HG03460 (cell line): ENCODE measurements around the gene CFAP410.
A peak's percentile ranks its signal among the peaks of the same experiment; 100 is the strongest.

ENCODE experiments used
- ATAC-seq: cut with Tn5 transposase; IDR thresholded peaks from one replicate; pipeline ENCODE4 v1.9.1; 2021; ENCODE audit not compliant: unreplicated experiment

The CFAP410 gene

DNA sequence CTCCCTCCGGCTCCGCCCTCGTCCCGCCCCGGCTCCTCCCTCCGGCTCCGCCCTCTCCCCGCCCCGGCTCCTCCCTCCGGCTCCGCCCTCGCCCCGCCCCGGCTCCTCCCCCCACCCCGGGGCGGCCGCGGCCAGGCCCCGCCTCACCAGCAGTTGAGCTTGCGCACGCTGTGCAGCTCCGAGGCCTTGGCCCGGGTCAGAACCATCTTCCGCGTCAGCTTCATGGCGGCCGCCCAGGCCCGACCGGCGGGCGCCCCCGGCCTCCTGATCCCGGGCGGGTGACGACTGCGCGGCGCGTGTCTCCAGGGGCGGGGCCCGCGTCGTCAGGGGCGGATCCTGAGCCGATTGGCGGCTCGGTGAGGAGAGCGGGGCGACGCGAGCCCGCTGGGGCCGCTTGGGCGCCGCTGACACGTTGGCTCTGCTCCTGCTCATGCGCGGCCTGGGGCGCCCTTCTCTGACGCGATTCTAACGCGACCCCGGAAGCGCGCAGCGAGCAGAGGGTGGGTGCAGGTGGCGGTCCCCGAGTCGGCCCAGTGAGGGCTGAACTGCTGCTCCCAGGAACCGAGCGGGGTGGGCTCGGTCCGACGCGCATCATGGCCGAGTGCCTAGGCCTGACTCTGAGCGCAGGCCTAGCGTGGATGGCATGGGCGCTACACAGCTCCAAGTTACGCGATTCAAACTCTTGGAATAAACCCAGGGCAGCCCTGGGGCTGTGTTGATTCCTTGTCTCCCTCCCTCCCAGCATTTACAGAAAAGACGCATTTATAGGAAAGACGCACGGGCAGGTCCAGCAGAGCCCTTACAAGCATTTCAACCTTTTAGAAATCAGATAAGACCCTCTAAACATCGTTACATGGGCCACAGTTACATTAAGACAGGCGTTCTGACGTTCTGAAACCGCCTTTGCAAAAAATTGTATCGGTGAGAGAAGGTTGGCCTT is at the start of gene CFAP410:
Gene CFAP410 (minus strand): TSS at position 420 of the 940 bp plus-strand sequence. CDS start 196 bp downstream, at position 224.
- peak; percentile 86 for ATAC-seq

DNA sequence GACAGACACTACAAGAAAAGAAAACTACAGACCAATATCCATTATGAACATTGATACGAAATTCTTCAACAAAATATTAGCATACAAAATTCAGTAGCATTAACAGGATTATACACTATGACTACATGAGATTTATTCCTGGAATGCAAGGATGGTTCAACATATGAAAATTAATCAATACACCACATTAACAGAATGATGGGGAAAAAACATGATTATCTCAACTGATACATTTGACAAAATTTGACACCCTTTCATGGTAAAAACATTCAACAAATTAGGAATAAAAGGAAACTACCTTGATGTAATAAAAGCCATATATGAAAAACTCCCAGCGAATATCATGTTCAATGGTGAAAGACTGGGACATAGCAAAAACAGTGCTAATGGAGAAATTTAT is 45.8 kb upstream of the CFAP410 start:
- ATAC-seq, result no peak

DNA sequence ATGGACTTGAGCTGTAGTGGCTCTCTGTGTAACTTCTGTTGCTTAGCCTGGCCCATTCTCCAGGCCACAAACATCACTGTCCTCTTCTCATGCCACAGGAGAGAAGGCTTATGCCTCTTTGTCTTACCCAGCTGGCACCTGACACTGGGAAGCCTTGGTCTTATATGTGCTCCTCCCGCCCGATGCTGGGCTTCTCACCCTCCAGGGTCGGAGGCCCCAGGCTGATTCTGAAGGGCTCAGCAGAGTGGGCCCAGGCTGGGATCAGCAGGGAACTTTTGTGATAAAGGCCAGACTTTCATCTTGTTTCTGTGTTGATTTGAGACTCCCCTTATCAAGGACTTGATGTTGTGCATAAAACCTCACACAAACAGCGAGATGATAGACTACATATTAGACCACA is 44.0 kb upstream of the CFAP410 start:
- ATAC-seq, result no peak

DNA sequence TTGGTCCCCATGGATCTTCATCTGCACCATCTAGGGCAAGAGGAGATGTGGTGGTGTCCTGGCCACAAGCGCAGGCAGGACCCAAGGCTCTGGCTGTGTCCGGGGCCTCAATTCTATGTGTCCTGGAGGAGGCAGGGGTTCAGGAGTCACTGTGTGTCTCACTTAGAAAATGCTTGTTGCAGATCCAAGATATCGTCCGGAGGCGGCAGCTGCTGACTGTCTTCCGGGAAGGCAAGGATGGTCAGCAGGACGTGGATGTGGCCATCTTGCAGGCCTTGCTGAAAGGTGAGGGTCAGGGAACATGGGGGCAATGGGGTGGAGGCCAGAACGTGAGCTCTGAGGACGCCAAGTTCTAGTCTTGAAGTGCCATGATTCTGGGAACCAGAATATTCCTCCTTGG is 43.3 kb upstream of the CFAP410 start:
- no peak for ATAC-seq

DNA sequence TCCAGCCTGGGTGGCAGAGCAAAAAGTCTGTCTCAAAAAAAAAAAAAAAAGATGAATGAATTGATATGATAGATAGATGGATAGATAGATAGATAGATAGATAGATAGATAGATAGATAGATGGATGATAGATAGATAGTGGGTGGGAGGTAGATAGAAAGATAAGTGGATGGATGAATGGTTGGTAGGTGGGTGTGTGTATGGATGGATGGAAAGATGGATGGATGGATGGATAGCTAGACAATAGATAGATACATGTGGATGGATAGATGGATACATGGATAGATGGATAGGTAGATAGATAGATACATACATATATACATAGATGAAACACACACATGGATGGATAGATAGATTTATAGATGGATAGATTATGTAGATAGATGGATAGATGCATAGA is 42.7 kb upstream of the CFAP410 start:
- no peak for ATAC-seq

DNA sequence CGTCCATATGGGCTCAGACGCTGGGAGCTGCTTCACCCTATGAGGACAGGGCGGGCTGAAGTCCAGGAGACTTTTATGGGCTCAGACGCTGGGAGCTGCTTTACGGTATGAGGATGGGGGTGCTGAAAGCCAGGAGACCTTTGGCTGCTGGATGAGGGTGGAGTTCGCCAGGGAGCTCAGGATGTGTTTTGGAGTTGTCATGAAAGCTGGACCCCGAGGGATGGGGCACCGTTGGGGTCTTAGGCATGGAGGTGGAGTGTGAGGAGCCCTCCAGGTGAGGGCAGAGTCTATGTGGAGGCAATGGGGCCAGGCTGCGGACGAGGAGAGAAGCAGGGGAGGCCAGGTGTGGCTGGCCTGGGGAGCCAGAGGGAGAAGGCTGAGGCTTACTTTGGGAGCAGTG is 41.7 kb upstream of the CFAP410 start:
- no peak for ATAC-seq

DNA sequence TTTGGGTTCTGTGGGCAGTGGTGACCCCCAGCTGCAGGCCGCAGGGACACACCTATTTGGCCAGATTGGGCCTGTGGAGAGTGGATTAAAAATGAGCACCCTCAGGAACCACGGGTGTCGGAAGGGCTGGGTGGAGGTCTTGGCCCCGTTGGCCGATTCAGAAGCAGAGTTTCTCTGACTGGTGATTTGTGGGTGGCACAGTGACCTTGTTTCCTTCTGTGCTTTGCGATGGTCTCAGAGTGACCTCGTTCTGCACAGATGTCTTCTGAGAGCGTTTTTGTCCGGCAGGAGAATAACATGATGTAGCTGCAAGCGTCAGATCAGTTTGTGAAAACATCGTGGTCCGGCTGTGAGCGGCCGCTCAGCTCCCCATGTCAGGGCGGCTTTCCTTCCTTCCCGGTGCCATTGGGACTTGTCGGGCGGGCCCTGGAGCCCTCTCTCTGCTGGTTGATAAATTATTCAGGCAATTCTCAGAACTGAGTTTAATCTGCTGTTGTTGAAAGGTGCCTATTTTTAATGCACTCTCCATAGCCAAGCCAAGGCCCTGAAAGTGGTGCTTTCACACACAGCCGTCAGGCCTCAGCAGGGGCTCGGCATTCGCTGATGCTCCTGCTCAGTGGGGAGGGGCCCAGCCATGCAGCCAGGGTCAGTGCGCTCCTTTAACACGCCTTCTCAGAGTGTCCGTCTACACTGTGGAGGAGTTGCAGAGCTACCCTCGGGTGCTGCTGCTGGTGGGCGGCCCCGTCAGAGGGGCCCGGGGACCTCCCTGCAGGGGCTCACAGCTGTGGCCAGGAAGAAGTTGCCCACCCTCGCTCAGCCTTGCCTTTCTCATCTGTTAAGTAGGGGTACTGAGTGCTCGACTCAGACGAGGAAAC is 41.0 kb upstream of the CFAP410 start:
- ATAC-seq, result no peak

DNA sequence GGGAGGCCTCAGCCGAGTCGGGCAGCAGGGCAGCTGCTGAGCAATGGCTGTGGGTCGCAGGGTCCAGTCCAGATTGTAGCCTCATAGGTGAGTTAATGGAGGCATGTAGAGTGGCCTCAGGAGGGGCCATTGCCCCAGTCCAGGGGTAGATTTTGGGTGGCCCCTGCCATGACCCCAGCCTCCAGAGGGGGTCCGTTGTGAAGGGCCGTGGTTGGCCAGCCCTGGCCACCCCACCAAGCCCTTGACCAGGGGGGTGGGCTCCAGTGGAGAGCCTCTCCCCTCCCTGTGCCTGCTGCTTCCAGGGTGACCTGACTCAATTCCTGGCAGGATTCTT is 40.3 kb upstream of the CFAP410 start:
- ATAC-seq, result no peak

DNA sequence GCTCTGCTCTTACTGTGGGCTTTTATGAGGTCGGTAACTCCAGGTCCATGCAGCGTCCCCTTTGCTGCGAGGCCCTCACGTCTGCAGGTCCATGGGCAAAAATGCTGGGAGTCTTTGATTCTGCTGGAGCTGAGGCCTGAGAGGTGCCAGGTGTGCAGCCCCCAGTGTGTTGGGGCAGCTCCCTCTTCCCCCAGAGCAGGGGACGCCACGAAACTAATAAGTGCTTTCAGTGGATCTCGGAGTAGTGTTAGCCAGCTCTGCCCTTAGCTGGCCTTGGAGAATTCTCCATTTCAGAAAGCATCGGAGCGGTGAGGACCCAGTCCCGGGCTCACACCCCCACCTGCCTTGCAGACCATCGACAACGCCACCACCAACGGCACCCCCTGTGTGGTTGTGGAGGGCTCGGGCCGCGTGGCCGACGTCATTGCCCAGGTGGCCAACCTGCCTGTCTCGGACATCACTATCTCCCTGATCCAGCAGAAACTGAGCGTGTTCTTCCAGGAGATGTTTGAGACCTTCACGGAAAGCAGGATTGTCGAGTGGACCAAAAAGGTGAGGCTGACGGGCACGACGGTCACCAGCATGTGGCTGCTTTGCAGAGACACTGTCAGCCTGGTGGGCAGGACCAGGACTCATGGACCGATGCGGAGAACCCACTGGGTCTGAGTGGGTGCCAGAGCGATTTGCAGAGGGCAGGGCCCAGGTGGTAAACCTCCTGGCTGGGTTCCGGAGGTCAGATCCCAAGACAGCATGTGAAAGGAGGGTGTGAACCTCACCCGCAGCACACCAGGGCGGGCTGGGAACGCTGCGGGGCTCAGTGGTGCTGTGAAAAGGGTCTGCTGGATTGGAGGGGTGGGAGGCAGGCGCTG is 39.7 kb upstream of the CFAP410 start:
- no peak for ATAC-seq

DNA sequence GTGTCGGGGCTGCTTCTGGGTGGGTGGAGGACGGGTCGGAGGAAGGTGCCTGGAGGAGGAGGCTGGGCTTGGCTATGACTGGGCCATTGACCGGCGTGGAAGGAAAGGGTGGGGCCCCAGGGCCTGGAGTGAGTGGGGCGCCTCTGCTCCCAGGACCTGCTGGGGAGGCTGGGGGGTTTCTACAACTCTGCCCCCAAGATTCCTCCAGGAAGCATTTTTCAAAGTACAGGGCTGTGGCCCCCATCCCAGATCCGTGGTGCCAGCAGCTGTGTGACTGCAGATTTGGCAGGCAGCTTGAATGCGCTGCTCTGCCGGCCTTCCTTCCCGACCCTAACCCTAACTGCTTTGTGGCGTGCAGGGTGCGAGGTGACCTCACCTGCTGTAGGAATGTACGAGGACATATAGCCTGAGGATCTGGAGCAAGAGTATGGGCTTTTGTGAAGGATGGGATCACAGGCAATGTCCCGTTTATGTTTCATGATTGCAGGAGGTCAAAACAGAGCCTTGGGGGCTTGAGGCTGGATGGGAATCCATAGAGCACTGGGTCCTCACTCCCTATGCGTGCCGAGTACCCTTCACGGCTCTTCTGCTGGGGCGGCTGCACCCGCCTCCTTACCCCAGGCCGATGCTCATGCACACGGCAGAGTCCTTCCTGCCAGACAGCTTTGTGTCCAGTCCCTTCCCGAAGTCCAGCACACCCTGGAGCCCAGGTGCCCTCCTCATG is 38.9 kb upstream of the CFAP410 start:
- no peak for ATAC-seq

DNA sequence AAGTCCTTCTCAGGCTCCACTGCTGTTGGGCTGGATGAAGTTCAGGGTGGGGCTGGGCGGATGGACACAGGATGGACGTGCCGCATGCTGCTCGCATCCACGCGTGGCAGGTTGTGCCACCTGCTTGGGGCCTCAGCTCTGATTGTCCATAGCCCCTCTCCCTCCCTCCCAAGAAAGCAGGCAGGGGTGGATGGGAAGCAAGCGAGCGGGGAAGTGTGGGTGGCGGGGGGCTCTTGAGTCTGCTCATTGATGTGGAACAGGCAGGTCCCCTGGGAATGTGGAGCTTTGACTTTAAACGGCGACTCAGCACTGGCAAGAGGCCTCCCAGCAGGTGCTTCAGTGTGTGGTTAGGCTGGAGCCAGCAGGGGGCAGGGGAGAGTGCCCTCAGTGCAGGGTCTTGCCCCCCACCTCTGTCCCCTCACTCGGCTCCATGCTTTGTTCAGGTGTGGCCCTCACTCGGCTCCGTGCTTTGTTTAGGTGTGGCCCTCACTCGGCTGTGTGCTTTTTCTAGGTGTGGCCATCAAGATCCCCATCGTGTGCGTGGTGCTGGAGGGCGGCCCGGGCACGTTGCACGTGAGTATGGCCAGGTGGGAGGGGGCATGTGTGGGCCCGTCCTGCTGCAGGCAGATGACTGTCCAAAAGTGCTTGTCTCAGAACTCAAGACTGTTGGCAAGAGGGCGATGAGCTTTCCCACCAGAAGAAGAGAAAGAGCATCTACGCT is 38.2 kb upstream of the CFAP410 start:
- no peak for ATAC-seq

DNA sequence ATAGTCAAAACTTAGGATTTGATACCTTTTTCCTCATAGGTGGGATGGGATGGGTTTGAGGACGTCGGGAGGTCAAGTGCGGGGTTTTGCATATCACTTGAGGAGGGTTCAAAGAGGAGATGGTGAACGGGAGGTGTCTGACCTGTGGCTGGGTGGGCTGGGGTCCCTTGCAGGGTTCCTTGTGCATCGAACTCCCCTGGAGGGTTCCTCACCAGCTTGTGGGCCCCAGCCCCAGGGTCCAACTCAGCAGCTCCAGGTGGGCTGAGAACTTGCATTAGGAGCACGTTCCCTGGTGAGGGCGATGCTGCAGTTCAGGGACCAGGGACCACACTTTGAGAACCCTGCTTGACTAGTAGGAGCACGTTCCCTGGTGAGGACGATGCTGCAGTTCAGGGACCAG is 37.4 kb upstream of the CFAP410 start:
- no peak for ATAC-seq

DNA sequence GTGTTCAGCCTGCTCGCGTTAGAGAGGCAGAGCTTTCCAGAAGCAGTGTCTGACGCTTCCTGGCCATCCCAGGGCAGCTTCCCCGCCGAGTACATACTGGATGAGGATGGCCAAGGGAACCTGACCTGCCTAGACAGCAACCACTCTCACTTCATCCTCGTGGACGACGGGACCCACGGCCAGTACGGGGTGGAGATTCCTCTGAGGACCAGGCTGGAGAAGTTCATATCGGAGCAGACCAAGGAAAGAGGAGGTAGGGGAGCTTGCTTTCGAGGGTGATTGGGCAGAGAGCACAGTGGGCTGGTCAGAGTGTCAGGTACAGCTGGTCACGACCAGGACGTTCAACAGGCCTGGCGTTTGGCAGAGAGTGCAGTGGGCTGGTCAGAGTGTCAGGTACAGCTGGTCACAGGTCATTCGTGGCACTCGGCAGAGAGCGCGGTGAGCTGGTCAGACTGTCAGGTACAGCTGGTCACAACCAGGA is 36.6 kb upstream of the CFAP410 start:
- ATAC-seq, result no peak

DNA sequence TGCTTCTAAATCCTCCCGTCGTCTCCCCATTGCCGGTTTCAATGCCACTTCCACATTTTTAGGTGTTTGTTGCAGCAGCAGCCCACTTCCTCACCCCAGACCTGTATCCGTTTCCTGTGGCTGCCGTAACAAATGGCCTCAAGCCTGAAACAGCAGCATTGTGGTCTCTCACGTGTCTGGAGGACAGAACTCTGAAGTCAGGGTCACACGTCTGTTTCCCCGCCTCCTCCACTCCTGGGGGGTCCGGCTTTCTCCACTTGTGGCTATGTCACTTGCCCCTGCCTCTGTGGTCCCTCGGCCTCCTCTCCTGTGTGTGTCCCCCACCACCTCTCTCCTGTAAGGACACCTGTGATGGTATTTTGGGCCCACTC is 36.1 kb upstream of the CFAP410 start:
- ATAC-seq, result no peak

DNA sequence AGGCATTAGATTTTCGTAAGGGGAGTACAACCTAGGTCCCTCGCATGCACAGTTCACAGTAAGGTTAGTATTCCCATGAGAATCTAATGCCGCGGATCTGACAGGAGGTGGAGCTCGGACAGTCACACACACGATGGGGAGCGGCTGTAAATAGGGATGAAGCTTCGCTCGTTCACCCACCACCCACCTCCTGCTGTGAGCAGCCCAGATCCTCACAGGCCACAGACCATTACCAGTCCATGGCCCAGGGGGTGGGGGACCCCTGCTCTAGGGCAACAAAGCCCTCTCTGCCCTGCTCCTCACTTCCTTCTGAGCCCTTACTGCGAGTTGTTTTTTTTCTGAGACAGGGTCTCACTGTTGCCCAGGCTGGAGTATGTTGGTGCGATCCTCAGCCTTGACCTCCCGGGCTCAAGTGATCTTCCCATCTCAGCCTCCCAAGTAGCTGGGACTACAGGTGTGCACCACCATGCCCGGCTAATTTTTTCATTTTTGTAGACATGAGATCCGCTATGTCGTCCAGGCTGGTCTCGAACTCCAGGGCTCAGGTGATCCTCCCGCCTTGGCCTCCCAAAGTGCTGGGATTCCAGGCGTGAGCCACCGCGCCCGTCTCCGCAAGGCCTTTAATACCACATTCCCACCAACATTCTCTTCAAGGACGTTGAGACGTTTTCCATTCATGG is 35.6 kb upstream of the CFAP410 start:
- no peak for ATAC-seq

DNA sequence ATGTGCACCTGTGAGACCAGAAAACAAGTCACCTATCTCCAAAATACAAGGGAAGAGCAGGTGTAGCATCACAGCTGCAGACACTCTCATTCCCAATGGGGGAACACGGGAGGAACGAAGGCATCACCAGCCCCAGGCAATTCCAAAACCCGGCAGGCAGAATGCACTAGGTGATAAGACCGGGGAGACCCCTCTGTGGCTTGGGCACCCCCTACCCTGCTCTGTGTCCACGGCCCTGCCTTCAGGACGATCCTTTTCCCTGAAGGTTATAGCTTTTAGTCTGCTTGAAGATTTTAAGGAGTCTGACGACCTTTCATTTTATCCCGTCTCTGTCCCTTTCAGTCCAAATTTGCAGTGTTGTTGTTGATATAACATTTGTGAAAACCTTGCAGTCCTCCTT is 33.4 kb upstream of the CFAP410 start:
- ATAC-seq, result no peak

DNA sequence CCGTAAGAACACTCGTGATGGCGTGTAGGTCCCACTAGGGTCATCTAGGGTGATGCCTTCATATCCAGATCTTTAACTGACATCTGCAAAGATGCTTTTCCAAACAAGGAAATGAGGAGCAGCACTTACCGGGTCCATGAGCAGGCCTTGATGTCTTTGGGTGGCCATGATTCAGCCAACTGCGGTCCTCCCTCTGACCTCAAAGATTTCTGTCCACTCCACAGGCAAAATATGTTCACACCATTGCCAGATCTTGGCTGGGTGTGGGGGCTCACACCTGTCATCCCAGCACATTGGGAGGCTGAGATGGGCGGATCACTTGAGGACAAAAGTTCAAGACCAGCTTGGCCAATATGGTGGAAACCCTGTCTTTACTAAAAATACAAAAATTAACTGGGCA is 32.4 kb upstream of the CFAP410 start:
- ATAC-seq, result no peak

DNA sequence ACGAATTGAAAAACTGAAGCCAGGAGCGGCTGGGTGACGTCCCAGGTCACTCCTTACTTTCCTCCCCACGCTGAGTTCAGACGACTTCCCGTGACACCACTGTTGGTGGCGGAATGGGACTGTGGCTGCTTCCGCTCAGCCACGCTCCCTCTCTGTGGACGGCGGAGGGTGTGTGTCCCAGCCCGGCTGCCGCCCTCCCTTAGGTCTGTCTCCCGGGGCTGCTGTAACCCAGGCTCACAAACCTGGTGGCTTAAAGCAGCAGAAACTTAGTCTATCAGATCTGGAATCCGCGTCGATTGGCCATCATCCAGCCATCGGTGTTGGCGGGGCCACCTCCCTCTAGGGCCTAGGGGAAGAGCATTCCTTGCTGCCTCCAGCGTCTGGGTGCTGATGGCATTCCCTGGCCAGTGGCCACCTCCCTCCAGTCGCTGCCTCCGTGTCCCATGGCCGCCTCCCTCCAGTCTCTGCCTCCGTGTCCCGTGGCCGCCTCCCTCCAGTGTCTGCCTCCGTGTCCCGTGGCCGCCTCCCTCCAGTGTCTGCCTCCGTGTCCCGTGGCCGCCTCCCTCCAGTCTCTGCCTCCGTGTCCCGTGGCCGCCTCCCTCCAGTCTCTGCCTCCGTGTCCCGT is 31.7 kb upstream of the CFAP410 start:
- ATAC-seq, result no peak
